H1 (cell line): ENCODE data around the gene C1orf174. TPM values are rescaled to one million over a fixed set of nuclear protein-coding genes. Genes with fewer than 3 reads are reported as not detected.

Experiments used
- CTCF ChIA-PET: fragments of 300-600 bp; sonication (Branson Sonifier 250); formaldehyde crosslinking; loops from one replicate; lab custom pipeline; 2021; ENCODE audit not compliant: partially characterized antibody; lab: Charles Lee
- POLR2A ChIA-PET: fragments of 300-600 bp; sonication (Branson Sonifier 250); formaldehyde crosslinking; loops from one replicate; lab custom pipeline; 2021; ENCODE audit warnings: inconsistent platforms; ENCODE audit not compliant: partially characterized antibody; lab: Charles Lee
- DNase-seq, 2 experiments: peaks; one replicate each; pipeline versions ENCODE4 v3.0.0 to v3.0.0-alpha.2; 2010 to 2022; ENCODE audit warnings: low spot score in 2 of 2, low read depth in 1 of 2, mixed read lengths in 1 of 2
- FAIRE-seq: peaks from 2 replicates; lab custom pipeline; 2011; peaks lifted over from hg19 to GRCh38; lab: Jason Lieb, UNC
- H2AFZ ChIP-seq: 2 replicates; pipeline ENCODE4 v1.8.1; 2012; ENCODE audit warnings: low read length, inconsistent platforms
- H2AK5ac ChIP-seq: 2 replicates; pipeline ENCODE4 v1.6.1; 2013; ENCODE audit warnings: low read depth, low read length
- H2BK120ac ChIP-seq: replicated peaks from 2 replicates; pipeline ENCODE3; 2013; ENCODE audit warnings: low read depth, low read length, inconsistent platforms
- H2BK12ac ChIP-seq: 2 replicates; pipeline ENCODE4 v1.6.1; 2013; ENCODE audit warnings: low read depth, low read length
- H2BK15ac ChIP-seq: 2 replicates; pipeline ENCODE4 v1.6.1; 2013; ENCODE audit warnings: low read length
- H2BK20ac ChIP-seq: 2 replicates; pipeline ENCODE4 v1.6.1; 2013; ENCODE audit warnings: low read length
- H2BK5ac ChIP-seq: 2 replicates; pipeline ENCODE4 v1.6.1; 2013; ENCODE audit warnings: low read depth, low read length
- H3K14ac ChIP-seq: 2 replicates; pipeline ENCODE4 v1.6.1; 2013; ENCODE audit warnings: inconsistent platforms; ENCODE audit not compliant: insufficient read length
- H3K18ac ChIP-seq: 2 replicates; pipeline ENCODE4 v1.6.1; 2013; ENCODE audit warnings: low read length; ENCODE audit errors: extremely low read depth
- H3K23ac ChIP-seq: 2 replicates; pipeline ENCODE4 v1.6.1; 2013; ENCODE audit warnings: inconsistent platforms; ENCODE audit not compliant: insufficient read length
- H3K23me2 ChIP-seq: 2 replicates; pipeline ENCODE4 v1.6.1; 2013; ENCODE audit warnings: low read depth, low read length
- H3K27ac ChIP-seq: 2 replicates; pipeline ENCODE4 v1.6.1; 2011; ENCODE audit warnings: low read depth, low read length, inconsistent platforms
- H3K27me3 ChIP-seq, 4 experiments: replicated peaks in 1 of 4; 1 replicate in 1 of 4; 2 replicates in 3 of 4; pipeline versions ENCODE4 v1.6.1 to v1.8.1; 2011 to 2013; ENCODE audit warnings: low read length in 3 of 4, mild to moderate bottlenecking in 3 of 4, inconsistent platforms in 2 of 4, mixed read lengths in 2 of 4, moderate library complexity in 1 of 4; ENCODE audit not compliant: control insufficient read depth in 3 of 4, insufficient read depth in 3 of 4; ENCODE audit errors: extremely low read depth in 1 of 4
- H3K36me3 ChIP-seq, 4 experiments: 2 replicates each; pipeline versions ENCODE4 v1.6.1 to v1.8.1; 2011 to 2013; ENCODE audit warnings: mild to moderate bottlenecking in 4 of 4, low read length in 3 of 4, moderate library complexity in 2 of 4, control low read depth in 1 of 4, inconsistent platforms in 1 of 4; ENCODE audit not compliant: insufficient read depth in 4 of 4, control insufficient read depth in 2 of 4
- H3K4ac ChIP-seq: replicated peaks from 2 replicates; pipeline ENCODE3; 2013; ENCODE audit warnings: low read length, low read depth, mixed read lengths, inconsistent platforms; ENCODE audit not compliant: insufficient read length
- H3K4me1 ChIP-seq, 4 experiments: replicated peaks in 1 of 4; 1 replicate in 1 of 4; 2 replicates in 3 of 4; pipeline versions ENCODE4 v1.6.1 to v1.8.1; 2011 to 2013; ENCODE audit warnings: low read length in 3 of 4, inconsistent platforms in 2 of 4, mixed read lengths in 1 of 4; ENCODE audit not compliant: insufficient read depth in 4 of 4, control insufficient read depth in 3 of 4
- H3K4me2 ChIP-seq, 2 experiments: 2 replicates each; pipeline versions ENCODE4 v1.6.1 to v1.8.1; 2011 to 2013; ENCODE audit warnings: low read depth in 2 of 2, low read length in 2 of 2, control low read depth in 1 of 2, inconsistent platforms in 1 of 2, mild to moderate bottlenecking in 1 of 2; ENCODE audit not compliant: insufficient read depth in 1 of 2
- H3K4me3 ChIP-seq, 4 experiments: fragments of 200-600, 300-600 bp in 1 of 4; sonication (generic), shearing (Covaris generic), sonication (Bioruptor Twin) in 1 of 4; 2 replicates each; pipeline versions ENCODE4 v1.5.1 to v1.8.1; 2011 to 2016; ENCODE audit warnings: low read length in 4 of 4, low read depth in 3 of 4, control low read depth in 2 of 4, inconsistent platforms in 2 of 4, mild to moderate bottlenecking in 2 of 4, mixed read lengths in 1 of 4, moderate library complexity in 1 of 4; ENCODE audit not compliant: insufficient read depth in 2 of 4; ENCODE audit errors: extremely low read depth in 1 of 4
- H3K56ac ChIP-seq: replicated peaks from 2 replicates; pipeline ENCODE3; 2013; ENCODE audit warnings: low read depth, mild to moderate bottlenecking, mixed read lengths, low read length, inconsistent platforms; ENCODE audit not compliant: insufficient read length
- H3K79me1 ChIP-seq: 2 replicates; pipeline ENCODE4 v1.6.1; 2013; ENCODE audit warnings: low read depth, low read length, control low read depth
- H3K79me2 ChIP-seq, 2 experiments: 2 replicates each; pipeline versions ENCODE4 v1.6.1 to v1.8.1; 2012 to 2013; ENCODE audit warnings: low read length in 2 of 2, mild to moderate bottlenecking in 2 of 2, inconsistent platforms in 1 of 2; ENCODE audit not compliant: insufficient read depth in 2 of 2, control insufficient read depth in 1 of 2
- H3K9ac ChIP-seq, 4 experiments: replicated peaks in 1 of 4; 1 replicate in 1 of 4; 2 replicates in 3 of 4; pipeline versions ENCODE4 v1.6.1 to v1.8.1; 2011 to 2013; ENCODE audit warnings: low read depth in 3 of 4, low read length in 3 of 4, control low read depth in 2 of 4, mild to moderate bottlenecking in 2 of 4, moderate library complexity in 2 of 4, inconsistent platforms in 1 of 4; ENCODE audit errors: extremely low read depth in 1 of 4
- H3K9me3 ChIP-seq, 2 experiments: 2 replicates each; pipeline versions ENCODE4 v1.6.1 to v1.8.1; 2012 to 2013; ENCODE audit warnings: mild to moderate bottlenecking in 2 of 2, moderate library complexity in 2 of 2, control low read depth in 1 of 2, inconsistent platforms in 1 of 2, low read depth in 1 of 2, low read length in 1 of 2, mixed read lengths in 1 of 2; ENCODE audit not compliant: insufficient read depth in 2 of 2
- H4K20me1 ChIP-seq, 2 experiments: replicated peaks in 1 of 2; 2 replicates each; pipeline versions ENCODE3 to v1.8.1; 2011 to 2013; ENCODE audit warnings: inconsistent platforms in 2 of 2, low read length in 2 of 2, mild to moderate bottlenecking in 1 of 2; ENCODE audit not compliant: insufficient read depth in 2 of 2, control insufficient read depth in 1 of 2
- H4K5ac ChIP-seq: 2 replicates; pipeline ENCODE4 v1.6.1; 2013; ENCODE audit warnings: low read length, low read depth, mixed read lengths, inconsistent platforms; ENCODE audit not compliant: insufficient read length
- H4K8ac ChIP-seq: 2 replicates; pipeline ENCODE4 v1.8.0; 2013; ENCODE audit warnings: mild to moderate bottlenecking, moderate library complexity, low read length, inconsistent platforms; ENCODE audit not compliant: insufficient read depth; ENCODE audit errors: extremely low read depth
- H4K91ac ChIP-seq: replicated peaks from 2 replicates; pipeline ENCODE3; 2013; ENCODE audit warnings: low read length, mixed read lengths, inconsistent platforms; ENCODE audit not compliant: insufficient read length
- GTF2F1 ChIP-seq: IDR thresholded peaks from 2 replicates; pipeline ENCODE4 v1.6.1; 2012; ENCODE audit warnings: low read depth, low read length, improper control_type of control experiment, borderline replicate concordance
- RBBP5 ChIP-seq: IDR thresholded peaks from 2 replicates; pipeline ENCODE4 v1.7.1; 2012; ENCODE audit warnings: low read depth, mild to moderate bottlenecking, inconsistent platforms, low read length, moderate library complexity, borderline replicate concordance
- SIRT6 ChIP-seq: IDR thresholded peaks from one replicate; pipeline ENCODE4 v1.7.1; 2012; ENCODE audit warnings: low read length, inconsistent platforms
- WGBS, 2 experiments: shearing (Covaris generic) in 1 of 2; methylation state at CpG; one replicate each; pipeline versions ENCODE4 v1.1.6 to v1.1.7; 2013 to 2015; ENCODE audit warnings: low lambda C conversion rate in 2 of 2, mixed read lengths in 2 of 2, inconsistent platforms in 1 of 2, low coverage in 1 of 2, missing lambda C conversion rate in 1 of 2; ENCODE audit not compliant: insufficient replicate concordance in 2 of 2, insufficient coverage in 1 of 2, insufficient read length in 1 of 2; ENCODE audit errors: extremely low coverage in 1 of 2, missing lambda C conversion rate in 1 of 2; 5-methylcytosine and 5-hydroxymethylcytosine counted together
- polyA plus RNA-seq, 7 experiments: library from polyadenylated mRNA; depleted of rRNA in 3 of 7; stranded (reverse) in 5 of 7; unstranded in 2 of 7; fragments of >200 nt in 5 of 7; fragments of 200-250 nt in 2 of 7; gene quantifications; 1 replicate in 5 of 7; 2 replicates in 1 of 7; 4 replicates in 1 of 7; pipeline versions ENCODE4 v1.2.1 to v1.2.3, GENCODE V29; 2011 to 2013; ENCODE audit warnings: missing spikeins in 2 of 7, mixed read lengths in 2 of 7
- total RNA-seq: library from RNA; stranded (reverse); fragmentation: NEBNext Ultra II Directional; extraction: Animal tissue kit (Norgen Biotek cat#: 25700); gene quantifications from 2 replicates; pipeline ENCODE4 v1.2.1, GENCODE V29; 2021

The C1orf174 gene
- total and polyA plus RNA-seq, 2 of the 8 experiments (the other 6 are each of a cell fraction or from before 2014, with no cell fraction given) = 28.4 to 32.4 TPM

- H3K36me3 ChIP-seq = peaks cover 14 to 25% (median 20%) of the 10 kb centered on the region in 4 experiments; a peak in 6 of 8 replicates
- no peak overlapping the region for H2BK5ac ChIP-seq
- H2BK20ac ChIP-seq = no peak overlapping the region
- H2BK15ac ChIP-seq = no peak overlapping the region
- no peak overlapping the region for H2AFZ ChIP-seq
- no peaks in the 10 kb centered on the region for H3K9me3 ChIP-seq
- TF ChIP-seq GTF2F1 (no peak), RBBP5 (no peak), SIRT6 (no peak)
- TF ChIP-seq, all 59 proteins: peak for 0
- no peak overlapping the region for H4K5ac ChIP-seq
- H3K27ac ChIP-seq = no peak overlapping the region
- no peak overlapping the region for H2BK12ac ChIP-seq
- FAIRE-seq (no peak), DNase-seq (no peak)
- no peak overlapping the region for H3K18ac ChIP-seq
- H3K4me3 ChIP-seq = no peak overlapping the region
- H3K23me2 ChIP-seq = no peaks in the 10 kb centered on the region
- no peaks in the 10 kb centered on the region for H3K4me1 ChIP-seq
- H3K4ac ChIP-seq = no peak overlapping the region
- 92% methylated on average over 14 of the region's 14 CpGs; no CpG with 5 or more reads in 1 of the 2 experiments for WGBS, 2 experiments
- H3K56ac ChIP-seq = no peak overlapping the region
- H2BK120ac ChIP-seq = no peak overlapping the region
- ChIA-PET CTCF (no interaction called here), POLR2A (no interaction called here)
- no peaks in the 10 kb centered on the region for H3K27me3 ChIP-seq
- H4K20me1 ChIP-seq = peaks cover 10 to 17% of the 10 kb centered on the region in 2 experiments
- H4K91ac ChIP-seq = no peak overlapping the region
- no peak overlapping the region for H3K4me2 ChIP-seq
- H3K9ac ChIP-seq = no peak overlapping the region
- H4K8ac ChIP-seq = no peak overlapping the region
- peaks cover 13% of the 10 kb centered on the region for H3K79me1 ChIP-seq
- H3K79me2 ChIP-seq = peaks cover 3 to 45% of the 10 kb centered on the region in 2 experiments; a peak in 3 of 4 replicates
- H3K23ac ChIP-seq = no peak overlapping the region
- no peak overlapping the region for H3K14ac ChIP-seq
- no peak overlapping the region for H2AK5ac ChIP-seq
These were observed 7.3 kb downstream of the C1orf174 start for GRCh38 chr1:3892748-3893147.
